Urothelium cell line (cell line): ENCODE results near the gene OR7A5.
"Not testable (repeated sequence)": the region's sequence is repeated elsewhere in the genome, so short reads cannot be mapped to it uniquely, and the experiment has no call there.

Source experiments
- DNase-seq: peaks from one replicate; pipeline ENCODE4 v3.0.0; 2011; ENCODE audit warnings: low spot score, mixed read lengths
- FAIRE-seq: peaks from 2 replicates; lab custom pipeline; 2011; peaks lifted over from hg19 to GRCh38; lab: Jason Lieb, UNC

Gene OR7A5

DNA sequence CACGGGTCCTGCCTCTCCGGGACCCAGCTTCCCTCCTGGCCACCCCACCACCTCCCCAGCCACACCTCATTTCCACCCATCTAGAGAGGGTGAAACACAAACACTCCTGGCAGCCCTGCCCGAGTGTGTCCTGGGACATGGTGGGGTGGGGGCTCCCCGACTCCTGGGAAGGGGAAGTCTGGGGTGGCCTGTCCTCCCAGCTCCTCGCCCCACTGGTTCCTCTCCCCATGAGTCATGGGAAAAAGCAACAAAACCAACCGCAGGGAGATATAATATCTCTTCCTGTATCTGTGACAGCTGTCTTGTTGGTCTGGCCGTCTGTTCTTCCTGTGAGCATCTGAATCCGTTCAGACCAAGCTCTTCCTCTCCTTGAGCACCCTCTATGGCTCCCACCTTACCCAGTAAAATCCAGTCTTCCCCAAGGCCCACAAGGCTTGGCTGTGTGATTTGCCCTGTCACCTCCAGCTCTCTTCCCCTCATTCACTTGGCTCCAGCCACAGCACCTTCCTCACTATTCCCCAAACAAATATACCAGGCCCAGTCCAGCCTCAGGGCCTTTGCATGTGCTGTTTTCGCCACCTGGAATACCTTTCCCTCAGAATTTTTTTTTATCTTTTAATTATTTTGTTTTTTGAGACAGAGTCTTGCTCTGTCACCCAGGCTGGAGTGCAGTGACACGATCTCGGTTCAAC is 49.7 kb downstream of the OR7A5 start:
- DNase-seq = peak; percentile 35
- not testable (repeated sequence) for FAIRE-seq

DNA sequence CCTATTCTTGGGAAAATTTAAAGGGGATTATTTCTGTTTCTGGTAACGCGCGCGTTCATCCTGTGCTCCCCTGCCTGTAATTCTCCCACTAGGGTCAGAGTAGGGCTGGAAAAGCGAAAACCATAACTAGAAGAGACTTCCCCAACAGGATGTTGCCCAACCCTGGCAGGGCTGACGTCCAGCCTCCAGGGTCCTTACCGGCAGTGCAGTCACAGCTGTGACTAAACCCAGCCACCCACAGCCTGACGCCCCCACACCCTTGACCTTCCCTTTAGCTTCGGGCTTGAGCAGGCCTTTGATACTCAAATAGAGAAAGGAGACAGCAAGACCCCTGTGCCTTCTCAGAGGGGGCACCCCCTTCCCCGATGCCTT is 50.3 kb downstream of the OR7A5 start:
- FAIRE-seq = not testable (repeated sequence)
- DNase-seq = peak; percentile 30

DNA sequence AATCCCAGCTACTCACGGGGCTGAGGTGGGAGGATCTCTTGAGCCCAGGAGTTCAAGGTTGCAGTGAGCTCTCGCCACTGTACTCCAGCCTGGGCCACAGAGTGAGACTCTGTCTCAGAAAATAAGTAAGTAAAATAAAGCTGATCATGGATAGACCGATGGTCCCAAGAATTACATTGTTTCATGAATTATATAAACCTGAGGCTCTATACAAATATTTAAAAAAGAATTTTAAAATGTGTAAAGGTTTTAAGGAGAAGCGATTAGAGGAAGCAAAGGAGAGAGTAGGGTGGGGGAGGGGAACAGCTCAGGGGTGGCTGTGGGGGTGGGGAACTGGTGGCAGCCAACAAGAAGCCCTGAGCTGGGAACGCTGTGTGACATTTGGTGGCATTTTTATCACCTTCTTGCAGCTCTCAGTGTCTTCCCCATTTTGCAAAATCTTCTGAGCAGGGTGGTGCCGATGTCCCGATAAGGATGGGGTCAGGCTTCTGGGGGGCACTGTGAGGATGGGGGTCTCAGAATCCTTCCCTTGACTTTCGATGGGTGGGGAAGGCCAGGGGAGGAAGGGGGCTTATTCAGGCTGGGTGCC is 51.5 kb downstream of the OR7A5 start:
- FAIRE-seq, DNase-seq: not testable (repeated sequence)

DNA sequence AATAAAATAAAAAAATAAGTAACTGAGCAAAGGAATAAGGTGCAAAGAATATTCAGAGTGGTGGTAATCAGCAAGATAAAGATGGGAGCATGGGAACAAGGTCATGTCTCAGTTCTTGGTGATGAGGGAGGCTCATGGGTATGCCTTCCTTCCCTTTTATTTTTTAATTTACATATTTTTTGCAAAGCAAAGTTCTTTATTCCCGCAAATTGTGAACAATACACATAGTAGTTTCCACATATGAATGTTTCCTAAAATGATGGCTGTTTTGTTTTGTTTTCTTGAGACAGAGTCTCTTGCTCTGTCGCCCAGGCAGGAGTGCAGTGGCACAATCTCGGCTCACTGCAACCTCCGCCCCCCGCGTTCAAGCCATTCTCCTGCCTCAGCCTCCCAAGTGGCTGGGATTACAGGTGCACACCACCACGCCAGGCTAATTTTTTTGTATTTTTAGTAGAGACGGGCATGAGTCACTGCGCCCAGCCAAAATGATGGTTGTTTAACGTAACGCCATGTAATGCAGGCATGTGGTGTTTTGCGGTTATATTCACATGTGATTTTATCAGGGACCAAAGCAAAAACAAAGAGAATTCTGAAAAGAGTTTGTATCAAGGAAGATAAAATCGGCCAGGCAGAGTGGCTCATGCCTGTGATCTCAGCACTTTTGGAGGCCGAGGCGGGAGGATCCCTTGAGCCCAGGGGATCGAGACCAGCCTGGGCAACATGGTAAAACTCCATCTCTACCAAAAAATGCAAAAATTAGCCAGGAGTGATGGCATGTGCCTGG is 52.2 kb downstream of the OR7A5 start:
- FAIRE-seq (no peak), DNase-seq (no peak)

DNA sequence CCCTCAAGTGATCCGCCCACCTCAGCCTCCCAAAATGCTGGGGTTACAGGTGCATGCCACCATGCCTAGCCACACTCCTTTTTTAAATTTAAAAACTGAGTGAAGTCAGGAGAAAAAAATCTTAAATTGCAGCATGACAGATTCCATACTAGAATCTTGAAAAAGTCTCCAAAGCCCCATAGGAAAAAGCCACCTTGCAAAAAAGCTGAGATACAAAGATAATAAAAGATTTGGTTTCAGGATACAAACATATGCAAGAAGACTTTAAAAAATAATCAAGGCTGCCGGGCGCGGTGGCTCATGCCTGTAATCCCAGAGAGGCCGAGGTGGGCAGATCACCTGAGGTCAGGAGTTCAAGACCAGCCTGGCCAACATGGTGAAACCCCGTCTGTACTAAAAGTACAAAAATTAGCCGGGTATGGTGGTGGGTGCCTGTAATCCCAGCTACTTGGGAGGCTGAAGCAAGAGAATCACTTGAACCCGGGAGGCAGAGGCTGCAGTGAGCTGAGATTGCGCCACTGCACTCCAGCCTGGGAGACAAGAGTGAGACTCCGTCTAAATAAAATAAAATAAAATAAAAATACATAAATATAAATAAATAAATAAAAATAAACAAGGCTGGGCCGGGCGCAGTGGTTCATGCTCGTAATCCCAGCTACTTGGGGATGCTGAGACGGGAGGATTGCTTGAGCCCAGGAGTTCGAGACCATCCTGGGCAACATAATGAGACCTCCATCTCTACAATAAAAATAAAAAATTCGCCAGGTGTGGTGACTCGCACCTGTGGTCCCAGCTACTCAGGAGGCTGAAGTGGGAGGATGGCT is 53.1 kb downstream of the OR7A5 start:
- not testable (repeated sequence) for DNase-seq, FAIRE-seq

DNA sequence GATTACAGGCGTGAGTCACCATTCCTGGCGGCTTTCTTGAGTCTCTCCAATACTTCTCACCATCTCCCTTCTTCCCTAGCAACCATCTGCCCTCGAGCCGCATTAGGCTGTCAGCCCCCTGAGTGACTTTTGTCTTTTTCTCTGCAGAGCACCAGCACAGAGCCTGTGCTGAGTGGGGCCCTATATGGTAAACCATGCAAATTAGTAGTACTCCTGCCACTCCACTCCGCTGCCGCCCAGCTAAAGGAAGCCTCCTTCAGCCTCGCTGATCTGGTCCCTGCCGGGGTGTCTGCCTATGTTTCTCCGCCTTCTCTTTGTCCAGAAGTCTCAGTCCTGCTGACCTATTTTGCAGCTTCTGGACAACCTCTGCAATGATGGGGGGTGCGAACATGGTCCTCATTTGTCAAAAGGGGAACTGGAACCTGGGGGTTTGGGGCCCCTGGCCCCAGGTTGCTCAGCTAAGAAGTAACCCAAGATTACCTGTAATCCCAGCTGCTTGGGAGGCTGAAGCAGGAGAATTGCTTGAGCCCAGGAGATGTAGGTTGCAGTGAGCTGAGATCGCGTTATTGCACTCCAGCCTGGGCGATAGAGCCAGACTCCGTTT is 54.3 kb downstream of the OR7A5 start:
- not testable (repeated sequence) for DNase-seq

DNA sequence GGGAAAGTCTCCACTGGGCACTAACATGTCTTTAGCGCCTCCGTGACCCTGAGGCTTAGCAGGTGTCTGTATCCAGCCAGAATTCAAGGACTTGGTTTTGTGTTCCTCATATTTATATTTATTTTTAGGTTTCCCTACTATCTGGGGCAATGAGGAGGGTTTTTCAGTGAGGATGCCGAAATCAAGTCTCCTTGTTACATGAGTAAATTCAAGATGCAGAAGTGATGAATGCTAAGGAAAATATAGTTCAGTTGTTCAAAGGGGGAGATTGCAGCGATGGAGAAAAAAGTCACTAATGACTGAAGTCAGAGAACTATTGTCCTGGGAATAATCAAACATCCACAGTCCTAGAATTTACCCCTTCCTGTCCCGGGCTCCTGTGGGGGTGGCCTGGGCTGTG is 55.8 kb downstream of the OR7A5 start:
- DNase-seq (no peak), FAIRE-seq (no peak)

More for the DNA sequence above, 54.3 kb downstream of the OR7A5 start:
- not testable (repeated sequence) for FAIRE-seq

DNA sequence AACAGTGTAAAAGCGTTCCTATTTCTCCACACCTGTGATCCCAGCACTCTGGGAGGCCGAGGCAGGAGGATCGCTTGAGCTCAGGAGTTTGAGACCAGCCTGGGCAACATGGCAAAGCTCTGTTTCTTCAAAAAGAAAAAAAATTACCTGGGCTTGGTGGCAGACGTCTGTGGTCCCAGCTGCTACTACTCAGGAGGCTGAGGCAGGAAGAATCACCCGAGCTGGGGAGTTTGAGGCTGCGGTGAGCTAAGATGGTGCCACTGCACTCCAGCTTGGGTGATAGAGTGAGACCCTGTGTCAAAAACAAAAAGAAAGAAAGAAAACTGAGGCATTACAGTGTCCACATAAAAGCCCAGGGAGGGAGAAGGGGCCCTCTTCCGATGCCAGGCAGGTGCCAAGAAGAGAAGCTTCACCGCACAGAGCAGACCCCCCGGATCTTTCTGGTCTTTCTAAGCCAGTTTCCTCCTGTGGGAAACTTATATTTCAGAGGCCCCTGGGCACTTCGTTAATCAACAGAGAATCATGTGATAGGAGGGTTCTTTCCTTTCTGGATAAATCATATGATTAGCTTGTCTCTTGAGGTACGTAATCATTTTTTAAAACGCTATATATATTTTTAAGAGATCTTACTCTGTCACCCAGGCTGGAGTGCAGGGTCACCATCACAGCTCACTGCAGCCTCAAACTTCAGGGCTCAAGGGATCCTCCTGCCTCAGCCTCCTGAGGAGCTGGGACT is 56.7 kb downstream of the OR7A5 start, which contains the start of gene ADGRE2:
ADGRE2 (minus strand) TSS at position 451 of the 736 bp plus-strand sequence. CDS start 1,804 bp downstream, outside the sequence.
- DNase-seq, FAIRE-seq: not testable (repeated sequence)

DNA sequence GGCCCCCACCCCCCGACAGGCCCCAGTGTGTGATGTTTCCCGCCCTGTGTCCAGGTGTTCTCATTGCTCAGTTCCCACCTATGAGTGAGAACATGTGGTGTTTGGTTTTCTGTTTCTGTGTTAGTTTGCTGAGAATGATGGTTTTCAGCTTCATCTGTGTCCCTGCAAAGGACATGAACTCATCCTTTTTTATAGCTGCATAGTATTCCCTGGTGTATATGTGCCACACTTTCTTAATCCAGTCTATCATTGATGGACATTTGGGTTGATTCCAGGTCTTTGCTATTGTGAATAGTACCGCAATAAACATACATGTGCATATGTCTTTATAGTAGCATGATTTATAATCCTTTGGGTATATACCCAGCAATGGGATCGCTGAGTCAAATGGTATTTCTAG is 57.3 kb downstream of the OR7A5 start:
- not testable (repeated sequence) for DNase-seq, FAIRE-seq
